Tibial nerve (tissue), 4 donors: ENCODE measurements around the gene NABP2.

ENCODE experiments used
- CTCF ChIP-seq, 5 experiments: fragments of 200-600 bp in 3 of 5; fragments of 450-650 bp in 2 of 5; sonication (generic) in 3 of 5; IDR thresholded peaks; one replicate each; pipeline ENCODE4 v1.5.1; 2016 to 2019; ENCODE audit warnings: antibody characterized with exemption in 5 of 5, mild to moderate bottlenecking in 3 of 5, moderate library complexity in 2 of 5
- EP300 ChIP-seq, 2 donors: sonication (generic); formaldehyde crosslinking; IDR thresholded peaks; one replicate each; pipeline ENCODE4 v1.6.1; 2017; ENCODE audit warnings: antibody characterized with exemption in 2 of 2, mild to moderate bottlenecking in 1 of 2
- POLR2A ChIP-seq, 2 donors: fragments of 450-650 bp; IDR thresholded peaks; one replicate each; pipeline ENCODE4 v1.6.1; 2017; ENCODE audit warnings: antibody characterized with exemption in 2 of 2, mild to moderate bottlenecking in 2 of 2, moderate library complexity in 2 of 2

GRCh38 chr12:56257491-56258067, 33.4 kb downstream of the NABP2 start:
- TF ChIP-seq POLR2A (IDR thresholded peaks at IDR 0.05) (no peak), CTCF (IDR thresholded peaks at IDR 0.05) (no peak), EP300 (IDR thresholded peaks at IDR 0.05) (no peak)
